ENCODE measurements around the gene KRTAP10-3. TPM values are rescaled to one million over a fixed set of nuclear protein-coding genes. Genes with fewer than 3 reads are reported as not detected.

KRTAP10-3 gene
- total RNA-seq, 3 donors from 2014 or later: not detected

DNA sequence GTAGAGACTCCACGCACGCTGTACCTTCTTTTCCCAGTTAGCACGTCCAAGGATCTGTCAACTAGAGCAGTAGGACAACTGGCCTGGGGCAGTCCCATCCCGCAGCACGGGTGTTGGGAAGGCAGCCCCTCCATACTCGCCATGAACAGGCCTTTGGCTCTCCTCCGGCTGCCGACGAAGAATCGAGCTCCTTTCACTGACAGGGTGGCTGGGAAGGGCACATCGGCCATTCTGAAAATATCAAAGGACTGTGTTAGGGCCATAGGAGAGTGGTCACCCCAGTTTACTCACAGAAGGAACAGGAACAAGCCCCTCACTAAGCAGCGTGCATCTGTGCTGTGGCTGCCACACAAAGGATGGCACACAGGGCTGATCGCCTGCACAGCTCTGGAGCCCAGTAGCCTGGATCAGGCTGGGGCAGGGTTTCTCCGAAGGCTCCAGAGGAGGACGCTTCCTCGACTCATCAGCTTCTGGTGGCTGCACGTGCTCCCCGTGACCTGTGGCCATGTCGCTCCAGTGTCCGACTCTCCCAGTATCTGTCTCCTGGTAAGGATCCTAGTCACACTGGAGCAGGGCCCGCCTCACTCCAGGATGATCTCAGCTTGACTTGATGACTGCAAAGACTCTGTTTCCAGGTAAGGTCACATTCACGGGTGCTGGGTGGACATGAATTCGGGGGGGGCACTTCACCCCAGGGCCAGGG, 27.5 kb downstream of the KRTAP10-3 start:
- no peak overlapping the region for H3K4me3 ChIP-seq
- no peaks in the 10 kb centered on the region for H3K36me3 ChIP-seq (ENCODE audit: low read depth)
- intact Hi-C loops (cut with DNase I, micrococcal nuclease): no loop called here
- ATAC-seq: no peak
- TF ChIP-seq, protein P1, sequence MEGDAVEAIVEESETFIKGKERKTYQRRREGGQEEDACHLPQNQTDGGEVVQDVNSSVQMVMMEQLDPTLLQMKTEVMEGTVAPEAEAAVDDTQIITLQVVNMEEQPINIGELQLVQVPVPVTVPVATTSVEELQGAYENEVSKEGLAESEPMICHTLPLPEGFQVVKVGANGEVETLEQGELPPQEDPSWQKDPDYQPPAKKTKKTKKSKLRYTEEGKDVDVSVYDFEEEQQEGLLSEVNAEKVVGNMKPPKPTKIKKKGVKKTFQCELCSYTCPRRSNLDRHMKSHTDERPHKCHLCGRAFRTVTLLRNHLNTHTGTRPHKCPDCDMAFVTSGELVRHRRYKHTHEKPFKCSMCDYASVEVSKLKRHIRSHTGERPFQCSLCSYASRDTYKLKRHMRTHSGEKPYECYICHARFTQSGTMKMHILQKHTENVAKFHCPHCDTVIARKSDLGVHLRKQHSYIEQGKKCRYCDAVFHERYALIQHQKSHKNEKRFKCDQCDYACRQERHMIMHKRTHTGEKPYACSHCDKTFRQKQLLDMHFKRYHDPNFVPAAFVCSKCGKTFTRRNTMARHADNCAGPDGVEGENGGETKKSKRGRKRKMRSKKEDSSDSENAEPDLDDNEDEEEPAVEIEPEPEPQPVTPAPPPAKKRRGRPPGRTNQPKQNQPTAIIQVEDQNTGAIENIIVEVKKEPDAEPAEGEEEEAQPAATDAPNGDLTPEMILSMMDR (IDR thresholded peaks at IDR 0.05): no peak
- no peak for DNase-seq
- H3K4me1 ChIP-seq (ENCODE audit: low read depth): no peaks in the 10 kb centered on the region
- H3K9me3 ChIP-seq: no peaks in the 10 kb centered on the region

DNA sequence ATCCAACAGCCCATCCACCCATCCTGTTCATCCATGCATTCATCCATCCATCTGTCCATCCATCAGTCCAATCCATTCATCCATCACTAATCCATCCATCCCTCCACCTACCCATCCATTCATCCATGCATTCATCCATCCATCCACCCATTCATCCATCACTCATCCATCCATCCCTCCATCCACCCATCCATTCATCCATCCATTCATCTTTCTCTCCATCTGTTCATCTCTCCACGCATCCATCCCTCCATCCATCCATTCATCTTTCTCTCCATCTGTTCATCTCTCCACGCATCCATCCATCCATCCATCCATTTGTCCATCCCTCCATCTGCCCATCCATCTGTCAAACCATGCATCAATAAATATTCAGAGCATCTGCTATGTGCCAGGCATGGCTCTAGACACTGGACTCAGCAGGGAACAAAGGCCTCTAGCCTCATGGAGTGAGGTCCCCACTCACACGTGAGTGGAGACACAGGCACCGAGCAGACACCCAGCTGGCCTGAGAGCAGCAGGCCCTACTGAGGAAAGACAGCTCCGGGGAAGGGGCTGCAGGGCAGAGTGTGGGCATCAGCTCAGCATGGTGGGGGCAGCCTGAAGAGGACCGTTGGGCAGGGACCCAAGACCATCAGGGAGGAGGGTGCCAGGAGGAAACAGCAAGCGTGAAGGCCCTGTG, 28.2 kb downstream of the KRTAP10-3 start:
- intact Hi-C loops (cut with DNase I, micrococcal nuclease): no loop called here

DNA sequence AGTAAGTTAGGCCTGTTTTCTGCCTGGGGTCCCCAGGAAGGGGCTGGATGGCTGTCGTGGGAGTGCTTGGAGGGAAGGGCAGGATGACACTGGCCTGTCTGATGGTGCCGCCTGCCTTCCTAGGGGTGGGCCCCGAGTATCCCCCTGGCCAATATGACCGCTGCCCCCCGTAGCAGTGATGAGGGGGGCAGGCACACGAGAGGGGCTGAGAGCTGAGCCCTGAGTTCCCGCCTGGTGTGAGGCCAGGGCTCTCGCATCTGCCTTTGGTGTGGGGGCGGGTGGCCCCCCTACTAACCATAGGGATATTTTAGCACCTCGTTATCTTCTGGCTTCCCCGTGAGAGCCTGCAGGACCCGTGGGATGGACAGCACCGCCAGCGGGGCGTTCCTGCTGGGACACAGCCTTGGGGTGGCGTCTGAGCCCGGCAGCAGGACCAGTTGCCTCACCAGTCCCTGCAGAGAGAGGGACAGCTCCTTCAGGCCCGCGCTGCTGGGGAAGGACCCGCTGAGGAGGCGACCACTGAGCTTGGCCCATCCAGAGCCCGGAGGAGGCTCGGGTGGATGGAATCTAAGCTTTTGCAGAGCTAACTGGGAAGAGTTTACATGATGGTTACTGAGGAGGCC, 29.0 kb downstream of the KRTAP10-3 start:
- TF ChIP-seq, protein P1 (IDR thresholded peaks at IDR 0.05): no peak
- Histone ChIP-seq H3K9me3 (no peaks in the 10 kb centered on the region), H3K4me3 (no peak overlapping the region), H3K4me1 (ENCODE audit: low read depth) (no peaks in the 10 kb centered on the region), H3K36me3 (ENCODE audit: low read depth) (no peaks in the 10 kb centered on the region)
- intact Hi-C loops (cut with DNase I, micrococcal nuclease): no loop called here
- DNase-seq (peak in 1 of 3 donors; percentile 4), ATAC-seq (no peak)

More for the DNA sequence above, 28.2 kb downstream of the KRTAP10-3 start:
- no peak for DNase-seq
- Histone ChIP-seq H3K9me3 (no peaks in the 10 kb centered on the region), H3K36me3 (ENCODE audit: low read depth) (no peaks in the 10 kb centered on the region), H3K4me3 (no peak overlapping the region), H3K4me1 (ENCODE audit: low read depth) (no peaks in the 10 kb centered on the region)
- ATAC-seq: no peak
- TF ChIP-seq, protein P1 (IDR thresholded peaks at IDR 0.05): no peak

DNA sequence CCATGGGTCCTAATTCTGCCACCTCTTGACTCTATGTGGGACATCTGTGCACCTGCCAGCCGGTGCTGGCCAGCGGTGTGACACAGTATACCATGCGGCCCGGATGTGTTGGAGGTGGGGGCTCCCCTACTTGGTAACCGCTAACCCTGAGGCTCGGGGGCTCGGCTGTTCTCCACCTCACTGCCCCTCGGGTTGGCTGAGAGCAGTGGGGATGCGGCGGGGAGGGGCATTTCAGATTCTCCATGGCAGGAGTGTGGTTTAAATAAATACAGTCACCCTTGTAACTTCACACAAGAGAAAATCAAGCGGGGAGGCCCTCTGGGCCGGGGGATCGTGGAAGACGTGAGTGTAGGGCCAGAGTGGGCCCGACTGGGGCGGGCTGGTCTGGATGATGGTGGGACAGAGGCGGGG, 29.6 kb downstream of the KRTAP10-3 start:
- TF ChIP-seq, protein P1 (IDR thresholded peaks at IDR 0.05): no peak
- H3K4me3 ChIP-seq: no peak overlapping the region
- no peaks in the 10 kb centered on the region for H3K36me3 ChIP-seq (ENCODE audit: low read depth)
- ATAC-seq (no peak), DNase-seq (no peak)
- H3K9me3 ChIP-seq: no peaks in the 10 kb centered on the region
- intact Hi-C loops (cut with DNase I, micrococcal nuclease): no loop called here
- no peaks in the 10 kb centered on the region for H3K4me1 ChIP-seq (ENCODE audit: low read depth)

DNA sequence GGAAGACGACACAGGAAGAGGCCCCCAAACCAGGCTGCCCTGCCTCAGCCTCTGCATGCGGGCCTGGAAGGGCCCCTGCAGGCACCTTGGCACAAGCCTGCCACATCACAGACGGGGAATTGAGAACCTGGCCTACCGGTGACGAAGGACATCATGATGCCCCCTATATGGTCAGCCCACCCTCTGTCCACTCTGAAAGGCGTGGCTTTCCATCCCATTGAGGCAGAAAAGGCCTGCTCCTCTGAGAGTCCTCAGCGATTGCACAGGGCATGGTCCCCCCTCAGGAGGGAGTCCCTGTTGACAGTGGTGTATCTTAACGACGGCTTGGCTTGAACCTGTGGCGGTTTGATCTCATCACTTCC, 30.0 kb downstream of the KRTAP10-3 start:
- DNase-seq (no peak), ATAC-seq (no peak)
- intact Hi-C loops (cut with DNase I, micrococcal nuclease): no loop called here
- no peaks in the 10 kb centered on the region for H3K9me3 ChIP-seq
- H3K4me3 ChIP-seq: no peak overlapping the region
- no peaks in the 10 kb centered on the region for H3K36me3 ChIP-seq (ENCODE audit: low read depth)
- TF ChIP-seq, protein P1 (IDR thresholded peaks at IDR 0.05): no peak
- H3K4me1 ChIP-seq (ENCODE audit: low read depth): no peaks in the 10 kb centered on the region

All from mucosa of descending colon (tissue), 3 donors.